GM21825 (cell line): ENCODE data around the gene TRPC4AP.

Experiments used
- ATAC-seq: cut with Tn5 transposase; IDR thresholded peaks from one replicate; pipeline ENCODE4 v1.9.1; 2021; ENCODE audit warnings: mild to moderate bottlenecking, moderate library complexity; ENCODE audit not compliant: unreplicated experiment

The TRPC4AP gene

GRCh38 chr20:34989670-34990069 lies 102.9 kb downstream of the TRPC4AP start:
- ATAC-seq = no peak

DNA sequence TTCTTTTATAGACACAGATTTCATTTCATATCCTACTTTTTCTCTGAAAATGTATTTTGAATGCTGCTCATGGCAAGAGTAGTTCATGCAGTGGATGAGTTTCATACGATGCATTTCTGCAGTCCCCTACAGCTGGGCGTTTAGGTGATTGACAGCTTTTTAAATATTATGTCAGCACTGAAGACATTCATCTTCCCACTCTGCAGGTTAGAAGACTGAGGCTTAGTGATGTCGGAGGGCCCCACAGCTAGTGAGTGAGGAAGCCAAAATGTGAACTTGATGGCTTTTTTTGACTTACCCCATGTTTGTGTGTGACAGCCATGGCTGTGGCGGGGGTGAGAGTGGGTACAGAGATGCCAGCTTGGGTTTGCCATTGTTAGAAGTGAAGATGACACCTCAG lies 103.5 kb downstream of the TRPC4AP start:
- no peak for ATAC-seq

- no peak for ATAC-seq
These were observed 104.4 kb downstream of the TRPC4AP start for GRCh38 chr20:34988191-34988540.

- no peak for ATAC-seq
These were observed 105.1 kb downstream of the TRPC4AP start for GRCh38 chr20:34987288-34988190.

- ATAC-seq = no peak
These were observed 106.0 kb downstream of the TRPC4AP start for GRCh38 chr20:34986311-34987287.

GRCh38 chr20:34985461-34986310 lies 106.9 kb downstream of the TRPC4AP start:
- ATAC-seq = no peak

DNA sequence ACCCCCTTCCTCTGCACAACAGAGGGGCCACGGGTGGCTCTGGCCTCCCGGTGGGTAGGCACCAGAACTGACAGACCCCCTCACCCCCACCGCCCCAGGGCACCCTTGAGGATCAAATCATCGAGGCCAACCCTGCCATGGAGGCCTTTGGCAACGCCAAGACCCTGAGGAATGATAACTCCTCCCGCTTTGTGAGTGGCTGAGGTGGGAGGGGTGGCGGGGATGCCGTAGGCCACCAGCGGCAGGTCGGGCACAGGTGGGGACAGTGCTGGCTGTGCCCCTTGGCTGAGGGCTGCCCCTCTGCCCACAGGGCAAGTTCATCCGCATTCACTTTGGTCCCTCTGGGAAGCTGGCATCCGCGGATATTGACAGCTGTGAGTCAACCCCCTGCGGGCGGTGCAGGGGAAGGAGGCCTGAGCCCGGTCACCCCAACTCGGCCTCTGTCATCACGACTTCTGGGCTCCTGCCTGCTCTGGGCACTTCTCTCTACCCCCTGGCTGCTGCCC lies 107.8 kb downstream of the TRPC4AP start:
- ATAC-seq = no peak

GRCh38 chr20:34983995-34984735 lies 108.4 kb downstream of the TRPC4AP start:
- ATAC-seq = no peak

DNA sequence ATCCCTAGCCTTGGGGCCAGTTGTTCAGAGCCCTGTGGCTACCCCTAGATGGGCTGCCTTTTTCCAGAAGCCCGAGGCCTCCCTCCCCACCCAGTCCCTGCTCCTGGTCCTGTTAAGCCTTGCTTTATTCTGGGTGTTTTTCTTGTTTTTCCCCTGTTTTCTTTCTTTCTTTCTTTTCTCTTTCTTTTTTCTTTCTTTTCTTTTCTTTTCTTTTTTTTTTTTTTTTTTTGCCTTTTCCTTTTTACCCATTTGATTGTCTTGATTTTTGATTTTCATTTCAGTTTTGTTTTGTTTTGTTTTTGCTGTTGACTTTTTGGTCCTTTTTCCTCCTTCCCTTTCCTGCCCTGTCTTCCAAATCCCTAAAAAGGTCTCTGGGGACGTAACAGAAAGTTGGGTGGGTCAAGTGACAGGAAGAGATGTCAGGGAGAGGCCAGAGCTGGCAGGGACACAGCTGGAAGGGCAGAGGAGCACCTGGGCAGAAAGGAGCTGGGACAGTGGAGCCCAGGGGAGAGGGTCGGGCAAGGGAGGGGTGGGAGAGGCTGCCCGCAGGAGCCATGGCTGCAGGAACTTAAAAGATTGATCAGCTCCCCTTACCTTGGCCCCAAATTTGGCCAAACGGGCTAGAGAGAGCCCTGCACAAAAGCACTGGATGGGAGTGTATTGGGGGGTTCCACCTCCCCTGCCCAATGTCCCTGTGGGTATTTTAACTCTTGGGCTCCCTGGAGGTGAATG lies 109.4 kb downstream of the TRPC4AP start:
- no peak for ATAC-seq

DNA sequence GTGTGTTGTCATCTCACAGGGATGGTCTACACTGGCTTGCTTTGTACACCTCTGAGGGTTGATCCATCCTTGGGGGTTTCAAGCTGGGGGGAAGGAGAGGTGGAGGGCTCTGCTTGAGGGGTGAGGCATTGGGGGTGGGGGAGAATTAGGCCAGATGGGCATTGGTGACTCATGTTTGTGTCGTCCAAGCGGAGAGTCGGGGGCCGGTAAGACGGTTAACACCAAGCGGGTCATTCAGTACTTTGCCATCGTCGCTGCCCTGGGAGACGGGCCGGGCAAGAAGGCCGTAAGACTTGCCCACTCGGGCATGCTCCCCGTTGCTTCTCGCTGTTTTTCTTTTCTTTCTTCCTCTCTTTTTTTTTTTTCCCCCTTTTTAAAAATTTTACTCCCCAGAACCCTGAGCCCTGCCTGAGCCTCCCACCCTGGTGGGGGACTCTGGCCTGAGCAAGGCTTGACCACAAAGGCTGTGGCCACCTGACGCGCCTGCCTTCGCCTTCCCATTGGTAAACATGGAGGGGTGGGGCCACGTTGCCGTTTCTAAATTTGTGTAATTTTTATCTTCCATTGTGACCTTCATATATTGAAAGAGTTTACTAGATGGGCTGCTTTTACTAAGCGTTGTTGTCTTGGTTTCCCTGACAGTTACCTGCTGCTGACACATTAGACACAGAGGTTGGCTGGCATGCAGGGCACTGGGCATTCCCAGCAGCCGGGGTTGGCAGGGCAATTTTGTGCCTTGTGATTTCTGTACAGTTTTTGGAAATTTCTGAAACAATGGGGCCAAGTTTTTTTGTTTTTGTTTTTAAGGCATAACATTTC lies 110.1 kb downstream of the TRPC4AP start:
- no peak for ATAC-seq

DNA sequence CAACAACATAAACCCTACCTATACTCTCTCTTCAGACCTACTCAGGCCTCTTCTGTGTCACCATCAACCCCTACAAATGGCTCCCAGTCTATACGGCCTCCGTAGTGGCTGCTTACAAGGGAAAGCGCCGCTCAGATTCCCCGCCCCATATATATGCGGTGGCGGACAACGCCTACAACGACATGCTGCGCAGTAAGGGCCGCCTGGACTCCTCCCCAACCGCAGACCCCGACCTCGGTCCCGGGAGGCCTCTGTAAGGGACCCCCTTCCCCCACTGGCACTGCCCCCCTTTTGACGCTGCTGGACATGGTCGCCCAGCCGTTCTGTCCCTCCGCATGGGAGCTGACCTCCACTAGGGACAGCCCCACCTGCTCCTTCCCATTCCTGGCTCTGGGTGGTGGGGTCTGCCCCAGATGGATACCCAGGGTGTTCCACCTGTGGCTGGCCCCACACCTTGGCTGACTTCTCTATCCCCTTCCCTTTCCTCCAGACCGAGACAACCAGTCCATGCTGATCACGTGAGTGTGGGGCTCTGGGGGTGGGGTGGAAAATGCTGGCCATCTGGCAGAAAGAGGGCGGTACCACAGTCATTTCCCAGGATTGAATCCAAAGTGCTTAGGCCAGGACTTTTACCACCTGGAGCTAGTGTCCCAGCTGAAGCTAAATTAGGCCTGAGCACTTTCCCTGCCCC lies 111.9 kb downstream of the TRPC4AP start:
- no peak for ATAC-seq

GRCh38 chr20:34979366-34980153 lies 113.0 kb downstream of the TRPC4AP start:
- no peak for ATAC-seq

DNA sequence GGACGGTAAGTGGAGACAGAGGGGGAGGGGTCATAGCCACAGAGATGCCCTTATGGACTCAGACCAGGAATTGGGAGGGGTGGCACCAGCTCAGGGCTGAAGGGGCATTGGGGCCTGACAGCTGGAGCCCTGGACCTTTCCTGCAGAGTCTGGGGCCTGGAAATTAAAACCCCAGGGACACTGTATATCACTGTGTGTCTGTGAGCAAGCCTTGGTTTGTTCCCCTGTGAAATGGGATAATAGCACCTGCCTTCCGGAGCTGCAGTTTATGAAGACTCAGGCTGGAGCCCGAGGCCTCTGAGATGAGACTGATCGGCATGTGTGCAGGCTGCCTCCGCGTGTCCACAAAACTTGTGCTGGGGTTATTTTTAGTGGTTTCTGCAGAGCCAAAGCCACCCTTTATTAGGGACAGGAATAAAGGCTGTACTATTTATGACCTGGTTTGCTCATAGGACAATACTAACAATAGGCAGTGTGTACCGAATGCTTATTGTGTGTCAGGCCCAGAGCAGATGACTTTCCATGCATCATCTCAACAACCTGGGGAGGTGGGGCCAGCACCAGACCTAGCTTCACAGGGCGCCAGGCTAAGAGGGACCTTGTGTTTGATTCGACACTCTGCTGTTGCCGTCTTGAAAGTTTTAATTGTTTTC lies 114.4 kb downstream of the TRPC4AP start:
- no peak for ATAC-seq

DNA sequence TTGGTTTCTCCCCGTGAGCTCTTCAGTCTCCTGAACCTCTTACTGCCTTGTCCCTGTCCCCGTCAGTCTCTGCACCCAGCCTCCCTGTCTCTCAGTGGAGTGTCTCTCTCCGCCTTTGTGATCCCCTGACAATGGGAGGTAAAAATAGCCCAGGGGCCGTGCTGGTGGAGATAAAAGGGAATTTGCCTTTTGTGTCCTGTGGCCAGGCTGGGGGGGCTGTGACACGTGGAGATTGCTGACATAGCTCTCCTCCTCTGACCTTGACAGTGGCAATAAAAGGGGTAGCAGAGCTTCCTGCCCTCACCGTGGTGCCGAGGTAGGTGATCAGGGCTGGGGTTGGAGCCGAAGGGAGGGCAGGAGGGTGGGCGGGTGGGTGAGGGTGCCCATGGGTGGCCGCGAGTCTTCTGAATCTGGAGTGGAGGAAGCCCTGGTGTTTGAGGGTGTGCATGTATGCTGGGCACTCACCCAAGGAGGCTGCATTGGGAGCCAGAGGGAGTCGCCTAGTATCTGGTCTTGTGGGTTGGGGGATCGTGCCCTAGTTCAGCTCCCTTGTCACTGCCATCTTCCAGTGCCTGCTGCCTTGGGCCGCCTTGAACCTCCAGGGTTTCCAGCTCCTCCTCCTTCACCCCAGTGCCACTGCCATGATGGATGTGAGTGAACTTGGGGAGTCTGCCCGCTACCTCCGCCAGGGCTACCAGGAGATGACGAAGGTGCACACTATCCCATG lies 115.1 kb downstream of the TRPC4AP start:
- ATAC-seq = no peak

- ATAC-seq = no peak
These were observed 116.3 kb downstream of the TRPC4AP start for GRCh38 chr20:34976286-34976685.

GRCh38 chr20:34974246-34974645 lies 118.4 kb downstream of the TRPC4AP start:
- ATAC-seq = no peak
